Measurements from ENCODE around the gene HNRNPA2B1.
"Not testable (repeated sequence)": the region's sequence is repeated elsewhere in the genome, so short reads cannot be mapped to it uniquely, and the experiment has no call there.

DNA sequence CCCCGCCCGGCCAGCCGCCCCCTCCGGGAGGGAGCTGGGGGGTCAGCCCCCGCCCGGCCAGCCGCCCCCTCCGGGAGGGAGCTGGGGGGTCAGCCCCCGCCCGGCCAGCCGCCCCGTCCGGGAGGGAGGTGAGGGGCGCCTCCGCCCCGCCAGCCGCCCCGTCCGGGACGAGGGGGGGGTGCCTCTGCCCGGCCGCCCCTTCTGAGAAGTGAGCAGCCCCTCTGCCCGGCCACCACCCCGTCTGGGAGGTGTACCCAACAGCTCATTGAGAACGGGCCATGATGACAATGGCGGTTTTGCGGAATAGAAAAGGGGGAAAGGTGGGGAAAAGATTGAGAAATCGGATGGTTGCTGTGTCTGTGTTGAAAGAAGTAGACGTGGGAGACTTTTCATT, 52.2 kb downstream of the HNRNPA2B1 start:
- TF ChIP-seq, protein P1, sequence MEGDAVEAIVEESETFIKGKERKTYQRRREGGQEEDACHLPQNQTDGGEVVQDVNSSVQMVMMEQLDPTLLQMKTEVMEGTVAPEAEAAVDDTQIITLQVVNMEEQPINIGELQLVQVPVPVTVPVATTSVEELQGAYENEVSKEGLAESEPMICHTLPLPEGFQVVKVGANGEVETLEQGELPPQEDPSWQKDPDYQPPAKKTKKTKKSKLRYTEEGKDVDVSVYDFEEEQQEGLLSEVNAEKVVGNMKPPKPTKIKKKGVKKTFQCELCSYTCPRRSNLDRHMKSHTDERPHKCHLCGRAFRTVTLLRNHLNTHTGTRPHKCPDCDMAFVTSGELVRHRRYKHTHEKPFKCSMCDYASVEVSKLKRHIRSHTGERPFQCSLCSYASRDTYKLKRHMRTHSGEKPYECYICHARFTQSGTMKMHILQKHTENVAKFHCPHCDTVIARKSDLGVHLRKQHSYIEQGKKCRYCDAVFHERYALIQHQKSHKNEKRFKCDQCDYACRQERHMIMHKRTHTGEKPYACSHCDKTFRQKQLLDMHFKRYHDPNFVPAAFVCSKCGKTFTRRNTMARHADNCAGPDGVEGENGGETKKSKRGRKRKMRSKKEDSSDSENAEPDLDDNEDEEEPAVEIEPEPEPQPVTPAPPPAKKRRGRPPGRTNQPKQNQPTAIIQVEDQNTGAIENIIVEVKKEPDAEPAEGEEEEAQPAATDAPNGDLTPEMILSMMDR (IDR thresholded peaks at IDR 0.05) = not testable (repeated sequence)
- TF ChIP-seq EZH2 (IDR thresholded peaks at IDR 0.05; ENCODE audit: borderline replicate concordance, insufficient read depth, low read depth, low read length, poor library complexity, severe bottlenecking) = not testable (repeated sequence)

All from B cell (primary cell).